Raji (cell line): ENCODE measurements around the gene C3orf20.

Experiments used
- POLR2A ChIP-seq: IDR thresholded peaks from 2 replicates; pipeline ENCODE4 v1.6.1; 2011; ENCODE audit warnings: low read depth, low read length, control low read depth; ENCODE audit not compliant: insufficient read depth

C3orf20 gene

GRCh38 chr3:14646589-14647413, 28.1 kb upstream of the C3orf20 start:
- TF ChIP-seq POLR2A: no peak

DNA sequence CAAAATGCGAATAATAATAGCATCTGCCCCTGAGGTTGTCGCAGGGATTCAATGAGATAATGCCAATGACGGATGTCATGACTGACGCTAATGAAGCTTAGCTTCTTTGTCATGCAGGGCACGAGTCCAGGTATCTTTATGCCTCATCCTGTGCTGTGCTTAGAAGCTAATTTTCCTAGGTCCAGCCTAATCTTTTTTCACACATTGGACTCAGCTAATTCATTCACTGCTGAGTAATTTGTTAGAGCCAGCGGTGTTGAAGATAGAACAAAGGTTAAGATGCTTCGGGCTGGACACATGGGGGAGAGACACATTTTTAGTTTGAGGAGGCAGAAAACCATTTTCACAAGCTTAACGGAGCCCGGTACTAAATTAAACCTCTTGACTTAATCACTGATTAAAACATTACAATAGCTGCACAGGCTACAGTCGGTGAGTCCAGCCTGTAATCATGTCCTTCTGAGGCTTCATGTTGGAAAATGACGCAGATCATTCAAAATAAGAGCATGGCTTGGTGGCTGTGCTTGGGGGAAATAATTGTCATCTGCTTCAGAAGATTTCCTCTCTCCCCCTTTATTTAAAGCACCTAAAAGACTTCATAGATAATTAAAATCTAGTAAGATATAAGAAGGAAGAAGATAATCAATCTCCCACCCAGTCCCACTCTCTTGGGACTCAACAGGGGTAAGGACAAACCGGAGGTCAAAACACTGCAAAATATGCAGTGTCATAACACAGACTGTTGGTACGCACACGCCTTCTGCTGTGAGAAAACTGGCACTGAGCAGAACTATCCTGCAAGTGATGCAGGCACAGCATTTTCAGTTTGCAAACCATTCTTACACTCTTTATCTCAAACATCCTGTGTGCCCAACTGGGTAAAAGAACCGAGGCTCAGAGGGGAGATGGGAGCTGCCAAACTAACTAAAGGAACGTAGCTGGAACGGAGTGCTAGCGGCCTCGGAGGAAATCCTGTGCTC, 26.7 kb upstream of the C3orf20 start:
- TF ChIP-seq POLR2A: no peak

DNA sequence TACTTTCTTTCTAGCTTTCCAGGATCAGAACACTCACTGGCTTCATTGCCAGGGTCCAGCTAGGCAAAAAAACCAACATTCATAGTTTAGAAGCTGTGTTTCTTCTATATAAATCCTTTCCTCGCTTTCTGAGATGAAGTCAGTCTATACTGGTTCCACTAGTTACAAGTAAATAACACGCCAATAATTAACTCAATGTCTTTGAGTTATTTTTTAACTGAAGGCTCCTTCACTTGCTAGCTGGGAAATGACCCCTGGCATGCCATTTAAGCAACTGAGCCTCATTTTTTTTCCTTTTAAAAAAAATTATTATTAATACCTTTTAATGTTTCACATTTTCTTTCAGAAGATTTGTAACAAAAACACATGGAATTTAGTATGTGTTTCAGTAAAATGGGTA, 25.5 kb upstream of the C3orf20 start:
- TF ChIP-seq POLR2A: no peak

DNA sequence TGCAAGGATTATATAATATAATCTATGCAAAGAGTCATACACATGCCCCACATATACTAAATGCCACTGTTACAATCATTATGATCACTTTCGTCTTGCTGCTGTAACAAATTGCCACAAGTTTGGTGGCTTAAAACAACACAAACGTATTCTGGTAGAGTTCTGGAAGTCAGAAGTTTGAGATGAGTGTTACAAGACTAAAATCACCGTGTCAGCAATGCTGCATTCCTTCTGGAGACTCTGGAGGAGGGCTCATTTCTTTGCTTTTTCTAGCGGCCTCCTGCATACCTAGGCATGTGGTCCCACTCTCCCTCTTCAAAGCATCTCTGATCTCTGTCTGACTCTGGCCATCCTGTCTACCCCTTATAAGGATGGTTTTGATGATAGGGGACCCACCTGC, 24.7 kb upstream of the C3orf20 start:
- TF ChIP-seq POLR2A: no peak

GRCh38 chr3:14651440-14652251, 23.3 kb upstream of the C3orf20 start, which contains the start of gene CCDC174:
CCDC174 (plus strand) TSS chr3:14651762; CDS start chr3:14651837, 75 bp downstream.
- TF ChIP-seq POLR2A: peak; percentile 99

GRCh38 chr3:14657579-14657978, 17.4 kb upstream of the C3orf20 start:
- TF ChIP-seq POLR2A: no peak

- no peak for TF ChIP-seq POLR2A
Measured at GRCh38 chr3:14658978-14659377, 16.0 kb upstream of the C3orf20 start.

DNA sequence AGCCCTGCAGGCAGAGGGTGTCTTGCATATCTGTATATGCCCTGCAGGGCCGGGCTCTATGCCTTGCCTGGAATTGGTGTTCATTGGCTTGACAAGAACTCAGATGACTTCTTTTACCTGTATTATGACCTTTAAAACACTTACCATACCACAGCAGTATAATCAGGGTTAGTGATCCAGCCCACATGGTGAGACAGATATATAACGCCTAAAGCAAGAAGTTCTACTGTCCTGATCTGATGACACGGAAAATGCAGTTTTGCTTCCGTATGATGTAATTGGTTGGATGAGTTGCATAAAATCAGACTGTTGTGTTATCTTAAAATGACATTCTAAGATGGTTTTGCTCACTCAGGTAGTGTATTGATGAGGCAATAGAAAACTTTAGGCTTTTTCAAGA, 14.0 kb upstream of the C3orf20 start:
- TF ChIP-seq POLR2A: no peak

GRCh38 chr3:14663396-14664135, 11.4 kb upstream of the C3orf20 start:
- no peak for TF ChIP-seq POLR2A

DNA sequence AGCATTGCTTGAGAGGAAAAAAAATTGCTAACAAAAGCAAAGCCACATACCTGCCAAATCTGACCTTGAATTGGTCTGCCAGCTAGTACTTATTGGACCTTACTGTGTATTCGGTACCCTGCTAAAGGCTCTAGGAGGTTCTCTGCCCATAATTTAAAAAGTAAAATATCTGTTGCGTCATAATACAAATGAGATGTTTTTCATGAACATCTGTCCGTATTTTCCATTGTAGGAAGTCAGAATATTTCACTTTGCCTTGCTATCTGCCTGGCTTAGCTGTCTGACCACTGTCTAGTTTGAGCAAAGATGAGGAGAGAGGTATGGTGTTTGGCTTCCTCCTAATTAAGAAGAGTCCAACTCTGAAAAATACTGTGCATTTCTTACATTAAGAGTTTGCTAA, 10.8 kb upstream of the C3orf20 start:
- TF ChIP-seq POLR2A: no peak

- no peak for TF ChIP-seq POLR2A
Measured at GRCh38 chr3:14672588-14672987, 2.4 kb upstream of the C3orf20 start.

DNA sequence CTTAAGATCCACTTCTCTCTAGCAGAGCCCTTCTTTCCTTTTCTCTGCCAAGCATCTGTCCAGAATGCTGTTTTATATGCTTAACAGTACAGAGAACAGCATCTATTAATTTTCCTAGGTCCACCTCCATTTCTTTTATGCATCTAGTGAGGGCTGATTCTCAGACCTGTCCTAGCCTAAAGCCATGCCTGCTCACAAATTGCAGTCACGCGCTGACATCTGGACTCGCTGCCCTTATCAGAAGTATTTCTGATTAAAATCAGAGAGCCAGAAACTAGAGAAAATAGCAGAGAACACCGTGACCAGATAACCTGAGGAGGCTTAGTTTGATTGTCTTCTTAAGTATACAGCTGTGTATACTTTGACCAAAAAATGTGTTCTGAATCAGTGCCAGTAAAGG, 1.9 kb downstream of the C3orf20 start:
- TF ChIP-seq POLR2A: no peak

DNA sequence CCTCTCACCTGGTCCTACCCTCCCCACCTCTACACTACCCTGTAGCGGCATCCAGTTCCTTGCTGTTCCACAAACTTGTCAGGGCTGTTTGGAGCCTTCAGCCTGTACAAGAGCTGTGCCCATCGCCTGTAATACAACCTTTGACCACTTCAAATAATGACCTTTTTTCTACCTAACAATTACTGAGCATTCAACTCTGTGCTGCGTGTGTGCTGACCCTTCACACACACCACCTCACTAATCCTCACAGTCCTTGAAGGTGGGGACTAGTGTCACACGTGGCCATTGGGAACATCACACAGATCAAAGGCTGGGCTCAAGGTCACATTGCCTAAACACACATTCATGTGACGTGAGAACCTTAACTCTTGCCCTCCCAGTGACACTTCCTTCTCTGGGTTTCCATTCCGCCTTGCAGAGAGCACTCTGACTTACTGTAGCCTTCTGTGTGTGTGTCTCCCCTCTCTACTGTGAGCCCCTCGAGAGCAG, 3.1 kb downstream of the C3orf20 start:
- no peak for TF ChIP-seq POLR2A

- TF ChIP-seq POLR2A: no peak
Measured at GRCh38 chr3:14680115-14680514, 5.2 kb downstream of the C3orf20 start.
